ENCODE results near the gene RAB7B.

Gene RAB7B

DNA sequence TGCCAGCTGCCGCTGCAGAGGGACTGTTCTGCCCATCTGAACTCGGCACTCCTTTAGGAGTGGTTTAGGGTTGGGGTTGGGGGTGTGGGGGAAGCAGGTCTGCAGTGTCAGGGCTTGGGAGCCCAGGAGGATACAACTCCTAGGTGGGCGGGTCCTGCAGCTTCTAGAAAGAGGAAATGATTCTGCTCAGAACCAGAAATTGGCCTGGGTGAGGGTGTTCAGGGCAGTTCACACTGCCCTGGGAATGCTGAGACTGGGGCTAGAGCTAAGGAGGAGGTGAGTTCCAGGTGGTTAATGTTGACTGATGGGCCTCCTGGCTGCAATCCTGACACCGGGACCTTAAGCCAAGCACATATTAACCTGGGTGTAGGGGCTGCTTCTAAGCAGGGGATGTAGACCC lies 55.2 kb downstream of the RAB7B start:
- no peak overlapping the region for H3K4me3 ChIP-seq (ENCODE audit: low read length)
- H3K4me2 ChIP-seq (ENCODE audit: low read length): peak overlapping the region; percentile 6; the same call in 1 of the 2 replicates
- peaks cover 41% of the 10 kb centered on the region for H3K27me3 ChIP-seq (ENCODE audit: low read depth, low read length)
- H3K9ac ChIP-seq (ENCODE audit: low read length): no peak overlapping the region
- H4K20me1 ChIP-seq (ENCODE audit: insufficient read depth, low read length): no peaks in the 10 kb centered on the region
- H2AFZ ChIP-seq (ENCODE audit: low read depth, low read length): no peak overlapping the region
- H3K9me3 ChIP-seq (ENCODE audit: insufficient read depth, low read length): no peaks in the 10 kb centered on the region
- H3K79me2 ChIP-seq (ENCODE audit: low read length): no peaks in the 10 kb centered on the region
- TF ChIP-seq EZH2phosphoT487 (IDR thresholded peaks at IDR 0.05; ENCODE audit: low read depth): no peak
- TF ChIP-seq, protein P1, sequence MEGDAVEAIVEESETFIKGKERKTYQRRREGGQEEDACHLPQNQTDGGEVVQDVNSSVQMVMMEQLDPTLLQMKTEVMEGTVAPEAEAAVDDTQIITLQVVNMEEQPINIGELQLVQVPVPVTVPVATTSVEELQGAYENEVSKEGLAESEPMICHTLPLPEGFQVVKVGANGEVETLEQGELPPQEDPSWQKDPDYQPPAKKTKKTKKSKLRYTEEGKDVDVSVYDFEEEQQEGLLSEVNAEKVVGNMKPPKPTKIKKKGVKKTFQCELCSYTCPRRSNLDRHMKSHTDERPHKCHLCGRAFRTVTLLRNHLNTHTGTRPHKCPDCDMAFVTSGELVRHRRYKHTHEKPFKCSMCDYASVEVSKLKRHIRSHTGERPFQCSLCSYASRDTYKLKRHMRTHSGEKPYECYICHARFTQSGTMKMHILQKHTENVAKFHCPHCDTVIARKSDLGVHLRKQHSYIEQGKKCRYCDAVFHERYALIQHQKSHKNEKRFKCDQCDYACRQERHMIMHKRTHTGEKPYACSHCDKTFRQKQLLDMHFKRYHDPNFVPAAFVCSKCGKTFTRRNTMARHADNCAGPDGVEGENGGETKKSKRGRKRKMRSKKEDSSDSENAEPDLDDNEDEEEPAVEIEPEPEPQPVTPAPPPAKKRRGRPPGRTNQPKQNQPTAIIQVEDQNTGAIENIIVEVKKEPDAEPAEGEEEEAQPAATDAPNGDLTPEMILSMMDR (IDR thresholded peaks at IDR 0.05; ENCODE audit: low read depth, low read length): no peak
- H3K36me3 ChIP-seq (replicated peaks; ENCODE audit: low read depth, low read length): no peaks in the 10 kb centered on the region
- no peak overlapping the region for H3K27ac ChIP-seq (ENCODE audit: low read length)
- H3K4me1 ChIP-seq (ENCODE audit: low read length): peaks cover 12% of the 10 kb centered on the region

DNA sequence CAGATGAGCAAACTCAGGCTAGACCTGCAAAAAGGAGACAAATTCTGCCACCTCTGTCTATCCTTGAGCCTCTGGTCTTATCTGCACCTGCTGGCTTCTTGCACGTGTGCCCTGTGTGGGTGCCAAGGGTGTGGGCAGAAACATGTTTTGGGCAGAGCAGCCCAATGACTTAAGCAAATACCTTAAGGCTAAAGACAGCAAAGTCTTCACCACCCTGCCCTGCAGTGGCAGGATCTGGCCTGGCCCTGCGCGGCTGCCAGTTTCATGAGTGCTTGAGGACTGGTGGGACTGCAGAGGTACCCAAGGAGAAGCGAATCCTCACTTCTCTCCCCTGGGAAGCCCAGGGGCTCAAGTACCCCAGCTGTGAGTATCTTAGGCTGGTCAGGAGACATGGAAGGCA lies 56.2 kb downstream of the RAB7B start:
- no peak overlapping the region for H2AFZ ChIP-seq (ENCODE audit: low read depth, low read length)
- H3K4me1 ChIP-seq (ENCODE audit: low read length): peaks cover 12% of the 10 kb centered on the region
- H4K20me1 ChIP-seq (ENCODE audit: insufficient read depth, low read length): no peaks in the 10 kb centered on the region
- H3K27me3 ChIP-seq (ENCODE audit: low read depth, low read length): peaks cover 41% of the 10 kb centered on the region
- H3K4me3 ChIP-seq (ENCODE audit: low read length): no peak overlapping the region
- H3K36me3 ChIP-seq (replicated peaks; ENCODE audit: low read depth, low read length): no peaks in the 10 kb centered on the region
- H3K4me2 ChIP-seq (ENCODE audit: low read length): no peak overlapping the region
- H3K9ac ChIP-seq (ENCODE audit: low read length): no peak overlapping the region
- H3K9me3 ChIP-seq (ENCODE audit: insufficient read depth, low read length): no peaks in the 10 kb centered on the region
- H3K79me2 ChIP-seq (ENCODE audit: low read length): no peaks in the 10 kb centered on the region
- no peak overlapping the region for H3K27ac ChIP-seq (ENCODE audit: low read length)
- TF ChIP-seq EZH2phosphoT487 (IDR thresholded peaks at IDR 0.05; ENCODE audit: low read depth): no peak
- TF ChIP-seq, protein P1 (IDR thresholded peaks at IDR 0.05; ENCODE audit: low read depth, low read length): no peak

DNA sequence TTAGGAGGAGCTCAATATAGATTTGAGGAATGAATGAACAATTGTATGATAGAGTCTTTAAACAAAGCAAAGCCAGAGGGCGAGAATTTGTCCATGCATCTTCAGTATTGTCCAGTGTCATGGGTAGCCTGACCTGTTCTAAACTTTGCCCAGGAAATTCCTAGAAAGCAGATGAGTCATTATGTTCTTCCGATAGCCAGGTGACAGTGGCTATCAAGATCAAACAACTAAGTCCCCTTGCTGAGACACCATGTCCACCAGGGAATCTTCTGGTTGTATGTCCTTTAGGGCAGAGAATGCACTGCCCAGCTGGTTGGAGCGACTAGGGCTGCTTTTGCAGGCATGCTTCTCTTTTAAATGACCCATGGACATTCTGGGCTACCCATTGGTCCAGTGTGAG lies 58.1 kb downstream of the RAB7B start:
- no peaks in the 10 kb centered on the region for H3K79me2 ChIP-seq (ENCODE audit: low read length)
- no peaks in the 10 kb centered on the region for H4K20me1 ChIP-seq (ENCODE audit: insufficient read depth, low read length)
- no peak for TF ChIP-seq EZH2phosphoT487 (IDR thresholded peaks at IDR 0.05; ENCODE audit: low read depth)
- TF ChIP-seq, protein P1 (IDR thresholded peaks at IDR 0.05; ENCODE audit: low read depth, low read length): no peak
- H3K27me3 ChIP-seq (ENCODE audit: low read depth, low read length): peaks cover 41% of the 10 kb centered on the region
- H3K27ac ChIP-seq (ENCODE audit: low read length): no peak overlapping the region
- no peaks in the 10 kb centered on the region for H3K36me3 ChIP-seq (replicated peaks; ENCODE audit: low read depth, low read length)
- H3K9ac ChIP-seq (ENCODE audit: low read length): no peak overlapping the region
- H3K9me3 ChIP-seq (ENCODE audit: insufficient read depth, low read length): no peaks in the 10 kb centered on the region
- H3K4me1 ChIP-seq (ENCODE audit: low read length): peaks cover 19% of the 10 kb centered on the region
- no peak overlapping the region for H2AFZ ChIP-seq (ENCODE audit: low read depth, low read length)
- no peak overlapping the region for H3K4me2 ChIP-seq (ENCODE audit: low read length)
- no peak overlapping the region for H3K4me3 ChIP-seq (ENCODE audit: low read length)

DNA sequence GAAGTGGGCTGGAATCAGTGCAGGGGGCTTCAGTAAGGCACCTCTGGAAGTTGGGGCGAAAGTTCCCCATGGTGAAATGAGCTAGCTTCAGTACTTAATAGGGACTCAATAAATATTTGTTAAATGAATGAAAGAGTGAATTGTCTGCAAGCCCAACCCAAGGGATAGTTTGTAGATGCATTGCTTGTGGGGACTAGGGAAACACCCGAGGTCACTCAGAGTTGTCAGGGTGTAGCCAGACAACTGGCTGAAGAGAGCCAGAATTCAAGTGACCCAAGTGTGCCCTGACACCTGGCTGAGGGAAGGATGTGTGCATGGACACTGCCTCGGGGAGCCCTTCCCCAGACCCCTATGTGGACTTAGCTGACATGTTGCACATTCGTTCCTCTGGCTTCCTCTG lies 58.7 kb downstream of the RAB7B start:
- Histone ChIP-seq H2AFZ (ENCODE audit: low read depth, low read length) (no peak overlapping the region), H3K27me3 (ENCODE audit: low read depth, low read length) (peaks cover 41% of the 10 kb centered on the region), H3K79me2 (ENCODE audit: low read length) (no peaks in the 10 kb centered on the region), H3K27ac (ENCODE audit: low read length) (no peak overlapping the region), H3K9me3 (ENCODE audit: insufficient read depth, low read length) (no peaks in the 10 kb centered on the region), H3K4me2 (ENCODE audit: low read length) (no peak overlapping the region), H3K4me1 (ENCODE audit: low read length) (peaks cover 24% of the 10 kb centered on the region), H3K36me3 (replicated peaks; ENCODE audit: low read depth, low read length) (no peaks in the 10 kb centered on the region), H4K20me1 (ENCODE audit: insufficient read depth, low read length) (no peaks in the 10 kb centered on the region), H3K9ac (ENCODE audit: low read length) (no peak overlapping the region), H3K4me3 (ENCODE audit: low read length) (no peak overlapping the region)
- TF ChIP-seq EZH2phosphoT487 (IDR thresholded peaks at IDR 0.05; ENCODE audit: low read depth): no peak
- TF ChIP-seq, protein P1 (IDR thresholded peaks at IDR 0.05; ENCODE audit: low read depth, low read length): no peak

Data from OCI-LY3 (cell line).